HEK293T (cell line): Measurements from ENCODE around the gene MGAT5.

Experiments
- ARNT ChIP-seq: fragments of 450-650 bp; IDR thresholded peaks from 2 replicates; pipeline ENCODE4 v1.6.1; 2017; ENCODE audit warnings: mild to moderate bottlenecking
- BHLHE40 ChIP-seq: fragments of 450-650 bp; IDR thresholded peaks from 2 replicates; pipeline ENCODE4 v1.6.1; 2016; ENCODE audit warnings: mild to moderate bottlenecking, moderate library complexity, borderline replicate concordance
- ELF4 ChIP-seq: fragments of 450-650 bp; IDR thresholded peaks from 2 replicates; pipeline ENCODE4 v1.6.1; 2017; ENCODE audit warnings: antibody characterized with exemption
- FOXA1 ChIP-seq: fragments of 450-650 bp; IDR thresholded peaks from 2 replicates; pipeline ENCODE4 v1.6.1; 2016; ENCODE audit warnings: mild to moderate bottlenecking
- FOXK2 ChIP-seq: fragments of 450-650 bp; IDR thresholded peaks from 2 replicates; pipeline ENCODE4 v1.6.1; 2016; ENCODE audit warnings: mild to moderate bottlenecking
- FOXM1 ChIP-seq: fragments of 450-650 bp; IDR thresholded peaks from 2 replicates; pipeline ENCODE4 v1.6.1; 2017; ENCODE audit warnings: mild to moderate bottlenecking, borderline replicate concordance
- NFRKB ChIP-seq: fragments of 450-650 bp; IDR thresholded peaks from 2 replicates; pipeline ENCODE4 v1.6.1; 2016; ENCODE audit warnings: mild to moderate bottlenecking, moderate library complexity
- PKNOX1 ChIP-seq: fragments of 450-650 bp; IDR thresholded peaks from 2 replicates; pipeline ENCODE4 v1.6.1; 2016
- SP1 ChIP-seq: fragments of 450-650 bp; IDR thresholded peaks from 2 replicates; pipeline ENCODE4 v1.6.1; 2017
- SUZ12 ChIP-seq: fragments of 450-650 bp; IDR thresholded peaks from 2 replicates; pipeline ENCODE4 v1.6.1; 2016; ENCODE audit warnings: mild to moderate bottlenecking
- TARDBP ChIP-seq: fragments of 450-650 bp; IDR thresholded peaks from 2 replicates; pipeline ENCODE4 v1.6.1; 2016

DNA sequence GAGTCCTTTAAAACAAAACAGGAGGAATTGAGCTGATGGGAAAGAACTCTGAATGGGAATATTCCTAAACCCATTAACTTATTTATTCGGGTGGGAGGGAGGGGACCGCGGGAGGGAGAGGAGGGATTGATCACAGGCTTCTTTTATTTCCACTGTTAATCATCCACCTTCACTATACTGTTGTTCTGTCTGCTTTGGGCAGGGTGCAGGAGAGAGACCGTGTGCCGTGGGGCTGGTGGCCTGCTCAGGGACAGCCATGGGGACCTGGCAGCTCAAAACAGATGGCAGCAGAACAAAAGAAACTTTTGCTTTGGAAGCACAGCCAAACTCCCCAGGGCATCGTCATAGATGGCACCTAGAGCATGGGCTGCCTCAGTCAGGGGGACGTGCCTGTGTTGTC is 195.3 kb downstream of the MGAT5 start:
- TF ChIP-seq NFRKB = no peak
- no peak for TF ChIP-seq PKNOX1
- TF ChIP-seq SP1 = no peak
- no peak for TF ChIP-seq SUZ12
- no peak for TF ChIP-seq FOXA1
- TF ChIP-seq FOXM1 = no peak
- no peak for TF ChIP-seq BHLHE40
- no peak for TF ChIP-seq ELF4
- no peak for TF ChIP-seq TARDBP
- TF ChIP-seq ARNT = no peak
- TF ChIP-seq FOXK2 = no peak
